ENCODE results near the gene SLC29A4.

SLC29A4 gene

DNA sequence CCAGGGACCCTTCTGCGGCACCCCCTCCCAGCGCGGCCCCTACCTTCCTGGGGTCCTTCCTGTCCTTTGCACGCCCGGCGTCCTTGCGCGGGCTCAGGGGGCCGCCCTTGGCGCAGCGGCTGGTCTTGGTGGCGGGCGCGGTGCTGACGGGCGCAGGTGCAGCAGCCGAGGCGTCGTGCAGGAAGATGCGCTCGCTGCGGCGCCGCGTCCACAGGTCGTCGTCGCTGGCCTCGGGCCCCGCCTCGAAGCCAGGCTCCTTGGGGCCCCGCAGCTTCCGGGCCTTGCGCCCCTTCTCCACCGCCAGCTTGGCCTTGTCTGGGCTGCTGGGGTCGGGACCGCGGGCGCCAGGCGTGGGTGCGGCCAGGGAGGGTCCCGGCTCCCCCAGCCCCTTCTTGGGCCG, 49.8 kb downstream of the SLC29A4 start:
- no peak for DNase-seq

DNA sequence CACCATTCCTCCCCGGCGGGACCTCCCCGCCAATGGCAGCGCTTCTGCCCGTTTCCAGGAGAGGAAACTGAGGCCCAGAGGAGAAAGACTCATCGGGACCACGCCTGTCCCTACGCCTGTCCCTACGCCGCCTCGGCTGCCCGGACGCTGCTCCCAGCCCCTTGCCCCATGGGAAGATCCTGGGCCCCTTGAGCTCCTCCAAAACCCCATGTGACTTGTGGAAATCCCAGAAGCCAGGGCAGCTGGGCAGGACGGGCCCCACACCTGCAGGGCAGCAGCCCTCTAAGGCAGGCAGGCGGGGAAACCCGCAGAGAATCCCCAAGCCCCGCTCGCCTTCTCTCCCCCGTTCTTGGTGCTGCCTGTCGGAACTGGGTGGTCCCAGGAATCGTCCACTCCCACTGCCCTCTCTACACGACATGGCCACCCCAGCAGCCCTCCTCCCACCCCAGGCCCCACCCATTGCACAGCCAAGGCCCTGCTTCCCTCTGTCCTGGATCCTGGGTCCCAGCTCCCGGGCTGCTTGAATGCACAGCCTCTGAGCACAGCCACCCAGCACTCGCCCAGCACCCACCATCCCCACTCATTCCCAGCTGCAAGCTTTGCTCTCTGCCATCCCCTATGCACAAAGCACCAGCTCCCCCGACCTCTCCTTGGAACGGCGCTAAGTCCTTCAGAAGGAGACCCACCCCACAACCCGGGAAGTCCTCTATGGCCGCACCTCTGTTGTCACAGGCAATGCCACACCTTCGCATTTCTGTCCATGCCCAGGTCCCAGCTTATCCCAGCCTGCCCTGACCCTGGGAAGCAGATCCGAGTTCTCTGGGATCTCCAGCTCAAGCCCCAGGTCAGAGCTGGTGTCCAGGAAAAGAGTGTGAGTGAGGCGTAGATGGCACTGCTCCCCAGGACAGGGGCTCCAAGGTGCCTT, 50.6 kb downstream of the SLC29A4 start:
- no peak for DNase-seq

DNA sequence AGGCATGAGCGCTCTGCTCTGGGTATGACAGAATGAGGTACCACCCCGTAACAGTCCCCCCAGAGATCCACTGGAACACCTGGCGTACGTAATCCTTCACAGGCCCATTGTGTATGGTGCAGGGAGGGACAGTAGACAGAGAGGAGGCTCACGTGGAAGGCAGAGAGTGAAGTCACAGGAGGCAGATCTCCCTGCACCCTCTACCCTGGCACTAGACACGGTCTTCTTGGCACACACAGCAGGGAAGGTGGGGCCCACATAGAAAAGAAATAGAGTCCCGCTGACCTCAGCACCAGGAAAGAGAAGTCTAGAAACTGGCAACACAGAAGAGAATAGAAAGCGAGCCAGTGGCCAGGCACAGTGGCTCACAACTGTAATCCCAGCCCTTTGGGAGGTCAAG, 51.9 kb downstream of the SLC29A4 start:
- DNase-seq, result no peak

DNA sequence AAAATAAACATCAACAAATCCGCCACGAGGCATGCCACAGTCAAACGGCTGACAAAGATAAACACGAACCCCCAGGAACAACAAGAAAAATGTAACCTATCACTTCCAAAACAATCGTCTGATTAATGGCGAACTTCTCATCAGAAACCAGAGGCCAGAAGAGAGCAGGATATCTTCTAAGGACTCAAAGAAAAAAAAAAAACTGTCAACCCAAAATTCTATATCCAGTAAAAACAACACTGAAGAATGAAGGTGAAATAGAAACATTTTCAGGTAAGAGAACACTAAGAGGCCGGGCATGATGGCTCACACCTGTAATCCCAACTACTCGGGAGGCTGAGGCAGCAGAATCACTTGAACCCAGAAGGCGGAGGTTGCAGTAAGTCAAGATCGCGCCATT, 54.3 kb downstream of the SLC29A4 start:
- no peak for DNase-seq

DNA sequence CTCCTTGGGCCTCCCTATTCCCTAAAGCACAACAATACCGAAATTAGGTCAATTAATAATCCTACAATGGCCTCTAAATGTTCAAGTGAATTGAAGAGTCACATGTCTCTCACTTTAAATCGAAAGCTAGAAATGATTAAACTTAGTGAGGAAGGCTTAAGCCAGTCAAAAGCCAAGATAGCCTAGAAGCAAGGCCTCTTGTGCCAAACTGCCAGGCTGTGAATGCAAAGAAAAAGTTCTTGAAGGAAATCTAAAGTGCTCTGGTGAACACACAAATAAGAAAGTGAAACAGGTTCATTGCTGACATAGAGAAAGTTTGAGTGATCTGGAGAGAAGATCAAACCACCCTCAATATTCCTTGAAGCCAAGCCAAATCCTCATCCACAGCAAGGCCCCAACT, 57.2 kb downstream of the SLC29A4 start:
- no peak for DNase-seq

DNA sequence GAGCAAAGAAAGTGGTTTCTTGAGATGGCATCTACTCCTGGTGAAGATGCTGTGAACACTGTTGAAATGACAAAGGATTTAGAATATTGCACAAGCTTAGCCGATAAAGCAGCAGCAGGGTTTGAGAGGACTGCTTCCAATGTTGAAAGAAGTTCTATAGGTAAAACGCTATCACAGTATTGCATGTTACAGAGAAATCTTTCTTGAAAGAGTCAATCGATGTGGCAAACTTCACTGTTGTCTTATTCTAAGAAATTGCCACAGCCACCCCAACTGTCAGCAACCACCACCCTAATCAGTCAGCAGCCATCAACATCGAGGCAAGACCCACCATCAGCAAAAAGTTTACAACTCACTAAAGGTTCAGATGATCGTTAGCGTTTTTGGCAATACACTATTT, 59.9 kb downstream of the SLC29A4 start:
- no peak for DNase-seq

DNA sequence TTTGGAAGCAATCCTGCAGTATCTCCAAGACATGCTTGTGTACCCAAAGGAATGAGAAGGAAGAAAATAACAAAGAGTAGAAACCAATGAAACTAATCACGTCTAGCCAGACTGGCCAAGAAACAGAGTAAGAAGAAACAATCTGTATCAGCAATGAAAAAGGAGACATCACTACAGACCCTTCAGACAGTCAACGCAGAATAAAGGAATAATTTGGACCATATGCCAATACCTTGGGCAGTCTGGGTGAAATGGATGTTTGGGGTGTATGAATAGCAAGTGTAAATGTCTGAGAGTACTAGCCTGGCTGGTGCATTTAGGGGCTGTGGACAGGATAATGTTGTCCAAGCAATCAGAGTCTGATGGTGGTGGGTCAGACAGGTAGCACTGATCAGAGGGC, 61.1 kb downstream of the SLC29A4 start:
- no peak for DNase-seq

DNA sequence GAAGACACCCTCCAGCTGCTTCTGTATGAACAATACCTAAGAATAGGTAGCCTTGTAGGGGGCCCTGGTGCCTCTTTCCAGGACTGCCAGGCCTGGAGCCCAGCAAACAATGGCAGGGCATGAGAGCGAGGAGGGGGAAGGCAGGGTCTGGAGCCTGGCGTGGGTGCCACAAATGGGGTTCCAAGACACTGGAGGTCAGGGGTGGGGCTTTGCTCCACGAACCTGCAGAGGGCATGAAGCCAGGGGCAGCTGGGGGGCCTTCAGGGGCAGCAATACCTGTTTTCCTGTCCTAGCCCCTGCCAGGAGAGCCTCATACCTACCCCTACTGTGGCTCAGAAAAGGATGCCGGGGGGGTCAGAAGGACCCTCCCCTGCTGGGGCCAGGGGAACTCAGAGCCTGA, 61.6 kb downstream of the SLC29A4 start:
- no peak for DNase-seq

DNA sequence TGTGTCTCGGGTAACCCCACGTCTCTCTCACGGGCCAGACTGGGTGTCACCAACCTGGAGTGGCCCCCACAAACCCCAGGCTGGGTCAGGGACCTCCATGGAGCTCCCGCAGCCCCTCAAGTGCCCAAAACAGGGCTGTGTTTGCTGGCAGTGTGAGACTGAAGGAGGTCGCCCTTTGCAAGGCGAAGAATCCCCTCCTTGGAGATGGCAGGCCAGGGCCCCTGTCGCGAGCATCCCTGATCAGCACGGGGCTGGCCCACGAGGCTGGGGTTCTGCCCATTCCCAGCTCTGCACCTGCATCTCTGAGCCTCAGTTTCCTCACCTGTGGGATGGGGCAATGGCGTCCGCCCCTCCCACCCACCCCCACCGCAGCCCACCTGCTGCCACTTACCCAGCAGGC, 62.4 kb downstream of the SLC29A4 start:
- DNase-seq, result no peak

DNA sequence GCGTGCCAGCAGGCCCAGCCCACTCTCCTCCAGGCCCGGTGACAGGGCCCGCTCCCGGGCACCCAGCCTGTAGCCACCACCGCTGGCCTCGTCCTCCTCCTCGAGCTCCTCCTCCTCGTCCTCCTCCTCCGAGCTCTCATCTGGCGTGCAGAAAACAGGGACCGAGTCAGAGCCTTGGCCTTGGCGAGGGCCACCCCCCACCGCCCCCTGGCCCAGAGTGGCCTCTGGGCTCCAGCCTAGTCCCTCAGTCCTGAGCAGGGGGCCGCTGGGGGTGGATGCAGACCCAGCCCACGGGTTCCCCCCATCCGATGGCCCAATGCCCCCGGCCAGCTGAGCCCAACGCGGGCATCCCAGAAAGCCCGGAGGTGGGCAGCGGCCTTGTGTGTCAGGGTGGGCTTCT, 62.9 kb downstream of the SLC29A4 start:
- no peak for DNase-seq

DNA sequence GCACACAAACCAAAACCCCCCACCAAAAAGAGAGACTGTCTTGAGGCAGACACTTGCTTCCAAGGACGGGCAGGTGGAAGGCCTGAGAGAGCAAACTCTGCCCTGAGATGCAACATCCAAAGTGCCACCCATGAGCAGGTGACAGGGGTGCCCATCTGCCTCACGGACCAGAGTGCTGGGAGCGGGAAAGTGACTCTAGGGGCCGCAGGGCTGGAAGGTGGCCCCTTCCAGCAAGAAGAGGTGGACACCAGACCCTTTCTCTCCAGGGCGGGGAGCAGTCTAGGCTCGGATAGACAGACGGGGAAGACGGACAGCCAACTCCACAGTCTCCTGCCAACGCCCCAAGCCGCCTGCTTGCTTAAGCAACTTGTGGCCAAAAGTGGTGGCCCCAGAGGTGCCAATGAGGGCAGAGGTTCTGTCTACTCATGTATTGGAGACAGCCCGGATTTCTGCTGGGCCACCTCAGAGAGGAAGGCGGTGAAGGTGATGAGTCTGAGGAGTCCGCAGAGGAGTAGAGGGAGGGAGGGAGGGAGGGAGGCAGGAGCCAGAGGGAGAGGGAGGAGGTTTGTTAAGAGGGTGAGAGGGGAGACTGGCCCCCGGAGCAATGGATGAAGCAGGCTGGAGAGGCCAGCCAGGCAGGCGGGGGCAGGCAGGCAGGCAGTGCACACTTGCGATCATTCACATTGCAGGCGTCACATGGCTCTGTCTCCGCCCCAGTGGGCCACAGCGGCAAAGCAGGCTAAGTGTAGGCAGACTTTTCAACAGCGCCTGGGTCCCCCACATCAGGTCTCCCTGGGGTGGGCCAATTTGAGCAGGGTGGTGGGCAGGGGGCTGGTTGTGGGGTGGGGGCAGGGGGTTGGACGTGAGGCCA, 65.6 kb downstream of the SLC29A4 start:
- DNase-seq, result no peak

DNA sequence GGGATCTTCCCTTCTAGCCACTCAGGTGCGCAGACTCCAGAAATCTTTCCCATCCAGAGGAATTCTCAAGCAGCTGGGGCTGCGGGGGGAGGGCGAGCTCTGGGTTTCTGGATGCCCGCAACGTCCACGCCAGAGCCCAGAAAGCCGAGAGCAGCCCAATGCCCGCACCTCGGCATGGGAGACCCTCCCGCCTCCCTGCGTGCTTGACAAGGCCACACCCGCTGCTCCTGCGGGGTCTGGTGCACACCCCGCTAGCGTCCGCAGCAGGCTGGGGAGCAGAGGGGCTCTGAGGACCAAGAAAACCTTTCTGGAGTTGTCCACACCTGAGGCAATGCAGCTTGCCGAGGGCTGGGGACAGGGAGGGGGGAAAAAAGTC, 66.2 kb downstream of the SLC29A4 start:
- no peak for DNase-seq

DNA sequence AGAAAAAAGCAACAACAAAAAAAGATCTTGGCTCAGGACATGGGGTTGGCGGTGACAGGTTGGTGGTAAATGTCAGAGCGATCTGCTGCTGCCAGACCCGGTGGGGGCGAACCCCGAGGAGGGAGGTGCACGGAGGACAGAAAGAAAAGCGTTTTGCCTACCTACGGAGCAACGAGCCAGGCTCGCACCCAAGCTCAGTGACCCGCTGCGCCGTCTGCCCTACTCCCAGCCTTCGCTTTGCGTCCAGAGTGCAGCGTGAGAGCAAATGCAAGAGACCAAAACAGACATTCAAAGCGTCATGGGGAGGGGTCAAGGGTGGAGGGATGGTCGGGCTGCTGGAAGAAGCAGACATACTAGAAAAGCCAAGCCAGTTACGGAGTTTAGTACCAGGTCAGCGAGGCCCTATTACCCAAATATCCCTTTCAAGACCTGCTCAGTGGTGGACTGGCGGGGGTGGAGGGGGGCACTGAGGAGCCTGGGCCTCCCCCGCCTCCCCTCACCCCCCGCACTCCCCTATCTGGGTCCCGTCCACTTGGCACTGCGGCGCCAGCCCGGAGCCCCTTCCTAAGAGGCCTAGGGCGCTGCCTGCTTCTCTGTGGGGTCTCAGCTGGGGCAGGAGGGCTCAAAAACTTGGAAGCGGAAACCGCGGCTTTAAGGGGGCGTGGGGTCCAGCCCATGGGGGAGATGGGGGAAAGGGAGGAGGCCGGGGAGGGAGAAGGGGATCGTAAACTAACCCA, 66.9 kb downstream of the SLC29A4 start:
- DNase-seq, result no peak

DNA sequence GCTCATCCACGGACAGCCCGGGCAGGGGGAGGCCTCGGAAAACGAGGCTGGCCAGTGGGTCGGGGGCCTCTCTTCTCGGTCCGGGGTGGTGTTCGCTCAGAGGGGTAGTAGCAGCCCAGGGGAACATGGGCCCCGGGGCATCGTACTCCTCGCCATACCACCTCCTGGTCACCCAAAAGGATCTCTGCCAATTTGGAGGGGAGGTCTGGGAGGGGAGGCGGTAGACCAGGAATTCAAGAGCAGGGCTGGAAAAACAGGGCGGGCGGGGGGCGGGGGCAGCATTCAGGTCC, 67.4 kb downstream of the SLC29A4 start:
- no peak for DNase-seq

DNA sequence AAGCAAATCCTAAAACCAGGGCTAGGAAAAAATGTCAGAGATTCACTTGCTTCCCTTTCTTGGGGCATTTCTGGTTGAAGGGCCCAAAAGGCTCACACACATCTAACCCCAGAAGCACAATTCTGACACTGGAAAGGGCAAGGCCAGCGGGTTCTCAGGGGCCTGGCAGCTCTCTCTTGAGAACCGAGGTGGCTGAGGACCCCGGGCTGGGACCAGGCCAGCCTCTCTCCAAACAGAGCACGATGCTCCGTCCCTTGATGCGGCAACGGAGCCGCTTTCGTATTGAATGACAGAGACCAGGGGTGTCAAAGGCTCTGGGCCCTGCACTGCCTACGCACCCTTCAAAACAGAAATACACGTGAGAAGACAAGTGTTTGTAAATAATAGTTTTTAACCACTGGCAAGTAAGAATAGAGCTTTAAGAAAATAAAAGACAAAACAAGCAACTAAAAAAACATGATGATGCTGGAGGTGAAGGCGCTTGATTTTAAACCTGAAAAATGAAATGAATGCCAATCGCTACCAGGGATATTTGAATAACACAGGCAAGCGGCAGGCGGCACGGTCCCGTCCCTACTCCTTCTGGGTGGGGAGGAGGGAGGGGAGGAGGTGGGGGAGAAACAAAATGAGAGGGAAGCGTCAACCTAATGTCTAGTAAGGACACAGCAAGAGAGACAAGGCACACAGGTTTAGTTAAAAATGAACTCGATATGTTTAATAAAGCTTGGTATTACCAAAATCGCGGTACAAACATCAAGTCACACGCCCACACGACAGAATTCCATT, 68.0 kb downstream of the SLC29A4 start:
- DNase-seq, result no peak

DNA sequence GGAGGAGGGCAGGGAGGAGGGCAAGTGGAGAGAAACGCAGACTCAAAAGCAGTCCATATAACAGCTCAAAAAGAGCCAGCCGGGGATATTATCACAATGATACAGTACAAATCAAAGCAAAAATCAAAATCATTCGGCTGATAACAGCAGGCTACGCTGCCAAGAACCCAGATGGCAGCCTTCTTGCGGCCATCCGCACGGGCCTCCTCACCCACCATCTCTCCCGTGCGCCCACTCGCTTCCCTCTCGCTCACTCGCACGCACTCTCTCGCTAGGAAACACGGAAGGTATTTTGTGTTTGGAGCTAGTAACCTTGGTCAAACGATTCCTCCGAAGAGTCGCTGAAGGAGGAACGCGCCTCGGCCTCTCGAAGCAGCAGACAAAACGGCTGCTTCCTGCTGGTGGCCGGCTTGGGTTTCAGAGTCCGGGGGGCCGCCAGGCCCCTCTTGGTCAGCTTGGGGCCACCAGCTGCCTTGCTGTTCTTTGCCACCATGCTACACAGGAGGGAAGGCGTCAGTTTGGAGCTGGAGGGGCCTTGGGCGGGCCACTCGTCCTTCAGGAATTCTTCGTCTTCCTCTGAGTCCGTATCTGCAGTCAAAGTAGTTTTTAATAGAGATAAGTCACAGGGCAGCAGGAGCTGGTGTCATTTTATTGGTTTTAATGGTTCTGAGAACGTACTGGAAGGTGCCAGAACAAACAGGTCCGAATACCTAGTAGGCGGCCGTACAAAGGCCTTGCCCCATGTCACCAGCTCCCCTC, 68.9 kb downstream of the SLC29A4 start:
- DNase-seq, result no peak

DNA sequence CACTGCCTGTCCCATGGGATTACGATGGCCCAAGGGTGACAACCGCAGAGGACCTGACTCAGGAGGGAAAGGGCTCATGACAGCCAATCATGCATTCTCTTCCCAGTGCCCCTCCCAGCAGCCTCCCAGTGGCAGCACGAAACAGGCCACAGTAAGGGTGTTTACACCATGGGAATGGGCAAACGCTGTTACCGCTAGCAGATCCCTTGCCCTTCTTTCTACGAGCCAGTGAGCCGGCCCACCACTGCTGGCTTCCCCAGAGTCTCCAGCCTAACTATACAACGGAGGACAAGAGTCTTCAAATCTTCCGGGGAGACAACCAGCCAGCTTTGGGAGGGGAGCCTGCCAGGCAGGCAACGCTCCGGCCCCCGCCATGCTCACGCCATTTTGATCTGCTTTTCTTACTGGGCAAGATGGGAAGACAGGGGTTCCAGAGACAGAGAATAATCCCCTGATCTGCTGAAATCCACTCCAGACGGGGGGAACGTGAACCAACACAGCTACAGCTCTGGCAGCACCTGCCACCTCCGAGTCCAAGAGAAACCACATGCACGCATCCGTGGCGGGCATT, 69.8 kb downstream of the SLC29A4 start:
- DNase-seq, result no peak

DNA sequence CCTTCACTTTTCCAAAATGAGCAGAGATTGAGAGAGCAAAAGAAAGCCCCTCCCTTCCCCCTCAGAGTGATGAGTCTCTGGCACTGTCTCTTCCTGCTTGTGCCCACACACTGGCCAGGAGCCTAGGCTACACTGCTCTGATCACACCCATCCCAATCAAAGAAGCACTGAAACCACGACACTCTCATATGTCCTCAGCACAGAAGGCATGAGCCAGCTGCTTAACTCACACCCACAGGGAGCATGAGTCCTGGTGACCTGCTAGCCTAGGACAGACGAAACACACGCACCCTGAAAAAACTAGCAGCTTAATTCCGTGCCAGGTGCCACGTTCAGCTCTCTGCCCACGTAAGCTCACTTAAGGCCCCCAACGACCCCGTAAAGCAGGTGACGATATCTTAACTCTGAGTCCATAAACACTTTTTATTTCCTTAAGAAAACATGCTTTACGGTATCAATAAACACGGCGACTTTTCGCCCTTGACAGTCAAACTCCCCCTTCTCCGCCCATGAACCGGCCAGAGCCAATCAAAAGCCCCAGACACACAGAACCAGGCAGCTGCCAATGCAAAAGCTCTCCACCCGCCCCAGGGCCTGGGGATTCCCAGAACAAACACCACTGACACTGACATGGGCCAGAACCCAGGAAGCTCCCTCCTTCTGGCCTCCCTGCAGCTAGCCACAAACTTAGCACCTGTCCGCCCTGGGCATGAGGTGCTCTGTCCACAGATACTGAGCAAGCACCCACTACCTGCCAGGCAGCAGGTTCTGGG, 71.9 kb downstream of the SLC29A4 start:
- DNase-seq, result no peak
